GM12864 (cell line): Measurements from ENCODE around the gene LHPP.

ENCODE experiments used
- DNase-seq: peaks from one replicate; pipeline ENCODE4 v3.0.0-alpha.2; 2011; ENCODE audit warnings: low read depth
- H3K4me3 ChIP-seq: 2 replicates; pipeline ENCODE4 v1.5.1; 2011; ENCODE audit warnings: mild to moderate bottlenecking, low read depth, low read length, control low read depth
- TF ChIP-seq, protein P1 (sequence below): IDR thresholded peaks from 2 replicates; pipeline ENCODE4 v1.5.1; 2011; ENCODE audit warnings: low read depth, mild to moderate bottlenecking, moderate library complexity, low read length, control low read depth, inconsistent platforms; ENCODE audit errors: missing control alignments

The LHPP gene

DNA sequence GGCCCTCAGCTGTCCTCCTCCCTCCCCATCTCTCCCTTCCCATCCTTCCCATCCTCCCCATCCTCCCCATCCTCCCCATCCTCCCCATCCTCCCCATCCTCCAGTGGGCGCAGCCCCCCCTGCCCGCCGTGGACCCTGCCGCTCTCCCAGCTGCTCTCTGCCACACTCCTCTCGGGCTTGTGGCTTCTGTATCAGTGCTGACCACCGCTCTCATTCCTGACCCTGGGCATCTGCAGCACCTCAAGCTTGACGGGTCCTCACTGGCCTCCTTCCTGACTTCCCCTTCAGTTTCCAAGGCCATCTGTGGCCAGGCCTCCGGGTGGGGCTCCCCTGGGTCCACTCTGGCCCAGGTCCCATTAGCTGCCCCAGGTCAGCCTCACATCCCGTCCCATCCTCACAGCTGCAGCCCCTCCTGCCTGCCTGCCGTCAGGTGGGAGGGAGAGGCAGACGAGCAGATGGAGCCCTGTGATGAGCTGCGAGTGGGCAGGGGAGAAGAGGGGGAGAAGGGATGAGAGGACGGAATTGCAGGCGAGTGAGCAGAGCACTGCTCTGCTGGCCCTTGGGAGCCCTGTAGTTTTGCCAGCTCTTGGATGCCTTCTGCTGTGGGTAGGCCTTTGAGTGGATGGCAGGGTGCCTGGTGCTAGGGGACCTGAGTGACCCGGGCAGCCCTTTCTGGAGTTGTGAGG, 35.7 kb downstream of the LHPP start:
- no peak overlapping the region for H3K4me3 ChIP-seq
- TF ChIP-seq, protein P1, sequence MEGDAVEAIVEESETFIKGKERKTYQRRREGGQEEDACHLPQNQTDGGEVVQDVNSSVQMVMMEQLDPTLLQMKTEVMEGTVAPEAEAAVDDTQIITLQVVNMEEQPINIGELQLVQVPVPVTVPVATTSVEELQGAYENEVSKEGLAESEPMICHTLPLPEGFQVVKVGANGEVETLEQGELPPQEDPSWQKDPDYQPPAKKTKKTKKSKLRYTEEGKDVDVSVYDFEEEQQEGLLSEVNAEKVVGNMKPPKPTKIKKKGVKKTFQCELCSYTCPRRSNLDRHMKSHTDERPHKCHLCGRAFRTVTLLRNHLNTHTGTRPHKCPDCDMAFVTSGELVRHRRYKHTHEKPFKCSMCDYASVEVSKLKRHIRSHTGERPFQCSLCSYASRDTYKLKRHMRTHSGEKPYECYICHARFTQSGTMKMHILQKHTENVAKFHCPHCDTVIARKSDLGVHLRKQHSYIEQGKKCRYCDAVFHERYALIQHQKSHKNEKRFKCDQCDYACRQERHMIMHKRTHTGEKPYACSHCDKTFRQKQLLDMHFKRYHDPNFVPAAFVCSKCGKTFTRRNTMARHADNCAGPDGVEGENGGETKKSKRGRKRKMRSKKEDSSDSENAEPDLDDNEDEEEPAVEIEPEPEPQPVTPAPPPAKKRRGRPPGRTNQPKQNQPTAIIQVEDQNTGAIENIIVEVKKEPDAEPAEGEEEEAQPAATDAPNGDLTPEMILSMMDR: no peak
- no peak for DNase-seq

DNA sequence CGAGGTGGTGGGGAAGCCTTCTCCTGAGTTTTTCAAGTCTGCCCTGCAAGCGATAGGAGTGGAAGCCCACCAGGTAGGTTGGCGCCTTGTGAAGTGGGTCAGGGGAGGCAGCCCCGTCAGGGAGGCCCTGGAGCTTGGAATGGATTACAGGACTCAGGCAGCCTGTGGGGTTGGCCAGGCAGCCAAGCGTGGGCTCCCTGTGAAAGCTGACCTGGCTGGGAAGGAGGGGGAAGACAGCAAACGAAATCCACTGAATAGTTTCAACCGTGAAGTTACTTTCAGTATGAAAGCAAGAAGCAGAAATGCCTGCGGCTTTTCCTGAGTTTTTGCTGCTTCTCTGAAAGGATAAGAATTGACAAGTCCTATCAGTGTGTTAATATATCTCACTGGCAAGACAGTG, 36.4 kb downstream of the LHPP start:
- DNase-seq: no peak
- no peak overlapping the region for H3K4me3 ChIP-seq
- TF ChIP-seq, protein P1: no peak

DNA sequence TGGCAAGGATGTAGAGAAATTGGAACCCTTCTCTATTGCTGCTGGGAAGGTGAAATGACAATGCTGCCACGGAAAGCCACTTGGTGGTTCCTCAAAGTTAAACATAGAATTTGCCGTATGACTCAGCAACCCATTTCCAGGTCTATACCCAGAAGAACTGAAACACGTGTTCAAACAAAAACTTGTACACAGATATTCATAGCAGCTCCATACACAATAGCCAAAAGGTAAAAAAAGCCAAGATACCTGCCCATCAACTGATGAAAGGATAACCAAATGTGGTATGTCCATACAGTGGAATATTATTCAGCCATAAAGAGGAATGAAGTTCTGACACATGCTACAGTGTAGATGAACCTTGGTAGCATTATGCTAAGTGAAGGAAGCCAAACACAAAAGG, 39.1 kb downstream of the LHPP start:
- TF ChIP-seq, protein P1: no peak
- DNase-seq: no peak
- no peak overlapping the region for H3K4me3 ChIP-seq

DNA sequence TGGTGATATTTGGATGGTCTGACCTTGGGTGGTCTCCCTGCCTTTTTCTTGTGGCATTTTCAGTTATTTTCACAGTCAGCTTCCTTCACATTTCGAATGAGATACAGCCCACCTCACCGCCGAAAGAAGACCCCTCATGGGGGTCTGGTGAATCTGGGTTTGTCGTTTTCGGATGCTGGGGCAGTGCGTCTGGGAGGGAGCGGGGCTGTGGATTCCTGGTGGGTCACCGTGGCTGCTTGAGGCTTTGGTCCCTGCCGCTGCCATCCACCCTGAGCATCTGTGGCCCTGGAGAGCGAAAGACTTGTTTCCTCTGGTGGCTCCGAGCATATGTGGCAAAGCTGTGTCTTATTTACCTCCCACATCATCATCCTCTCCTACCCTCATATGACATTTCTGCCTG, 43.1 kb downstream of the LHPP start:
- TF ChIP-seq, protein P1: no peak
- no peak overlapping the region for H3K4me3 ChIP-seq
- no peak for DNase-seq

DNA sequence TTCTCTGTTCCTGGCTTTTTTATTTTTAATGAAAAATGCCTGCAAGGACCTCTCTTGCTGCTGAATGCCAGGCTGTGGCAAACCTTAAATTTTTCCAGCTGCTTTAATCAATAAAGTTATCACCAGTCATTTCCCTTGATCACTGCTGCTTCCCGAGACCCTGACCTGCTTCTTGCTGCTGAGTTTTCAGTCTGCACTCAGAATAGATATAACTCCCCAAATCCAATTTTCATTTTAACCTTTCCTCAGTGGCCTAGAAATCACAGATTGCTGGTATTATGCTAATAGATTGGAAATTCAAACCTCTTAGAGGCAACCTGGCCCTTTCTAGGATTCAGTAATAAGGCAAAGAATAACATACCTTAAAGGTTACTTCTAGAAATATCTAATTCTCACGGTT, 43.7 kb downstream of the LHPP start:
- DNase-seq: no peak
- TF ChIP-seq, protein P1: no peak
- no peak overlapping the region for H3K4me3 ChIP-seq

DNA sequence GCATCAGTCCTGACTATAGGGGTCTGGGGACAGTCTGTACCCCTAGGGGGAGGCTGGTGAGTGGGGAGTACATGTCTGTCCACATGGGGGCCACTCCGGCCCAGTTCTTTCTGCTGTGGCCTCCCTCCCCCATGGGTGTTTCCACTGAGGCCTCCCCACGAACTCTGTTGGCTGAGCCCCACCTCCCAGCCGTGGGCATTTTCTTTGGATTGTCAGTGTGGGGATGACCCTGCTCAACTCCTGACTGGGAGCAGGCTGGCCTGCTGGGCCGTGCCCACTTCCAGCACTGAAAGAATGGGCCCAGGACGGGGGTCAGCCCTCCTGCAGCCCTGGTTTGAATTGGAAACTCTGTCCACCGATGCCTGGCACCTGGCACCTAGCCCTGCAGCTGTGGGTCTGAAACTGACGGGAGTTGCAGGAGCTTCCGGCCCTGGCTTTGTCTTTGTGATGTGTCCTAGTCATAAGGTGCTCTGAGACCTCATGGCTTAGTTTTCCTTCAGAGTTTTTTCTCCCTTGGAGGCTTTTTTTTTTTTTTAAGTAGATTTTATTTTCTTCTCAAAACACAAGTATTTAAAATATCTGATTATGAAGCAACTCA, 46.5 kb downstream of the LHPP start:
- TF ChIP-seq, protein P1: no peak
- H3K4me3 ChIP-seq: no peak overlapping the region
- DNase-seq: no peak
